HG02571 (cell line): ENCODE measurements around the gene LIN28A.

ENCODE experiments used
- ATAC-seq: cut with Tn5 transposase; IDR thresholded peaks from one replicate; pipeline ENCODE4 v1.9.1; 2021; ENCODE audit warnings: mild to moderate bottlenecking, moderate library complexity; ENCODE audit not compliant: unreplicated experiment

The LIN28A gene

DNA sequence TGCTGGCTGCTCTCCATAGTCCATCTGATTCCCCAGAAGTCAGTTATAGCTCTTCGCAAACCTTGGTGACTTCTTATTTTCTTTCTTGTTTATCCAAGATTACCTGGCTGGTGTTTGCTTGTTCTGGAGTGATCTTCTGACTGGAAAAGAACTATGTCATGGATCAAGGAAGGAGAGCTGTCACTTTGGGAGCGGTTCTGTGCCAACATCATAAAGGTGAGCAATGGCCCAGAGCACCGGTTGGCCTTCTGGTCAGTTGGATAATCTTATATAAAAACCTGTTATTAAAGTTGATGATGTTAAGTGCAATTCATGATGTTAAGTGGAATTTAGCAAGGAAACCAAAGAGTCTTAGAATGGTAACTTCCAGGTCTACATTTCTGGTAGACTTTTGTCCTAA is 22.2 kb downstream of the LIN28A start:
- no peak for ATAC-seq

DNA sequence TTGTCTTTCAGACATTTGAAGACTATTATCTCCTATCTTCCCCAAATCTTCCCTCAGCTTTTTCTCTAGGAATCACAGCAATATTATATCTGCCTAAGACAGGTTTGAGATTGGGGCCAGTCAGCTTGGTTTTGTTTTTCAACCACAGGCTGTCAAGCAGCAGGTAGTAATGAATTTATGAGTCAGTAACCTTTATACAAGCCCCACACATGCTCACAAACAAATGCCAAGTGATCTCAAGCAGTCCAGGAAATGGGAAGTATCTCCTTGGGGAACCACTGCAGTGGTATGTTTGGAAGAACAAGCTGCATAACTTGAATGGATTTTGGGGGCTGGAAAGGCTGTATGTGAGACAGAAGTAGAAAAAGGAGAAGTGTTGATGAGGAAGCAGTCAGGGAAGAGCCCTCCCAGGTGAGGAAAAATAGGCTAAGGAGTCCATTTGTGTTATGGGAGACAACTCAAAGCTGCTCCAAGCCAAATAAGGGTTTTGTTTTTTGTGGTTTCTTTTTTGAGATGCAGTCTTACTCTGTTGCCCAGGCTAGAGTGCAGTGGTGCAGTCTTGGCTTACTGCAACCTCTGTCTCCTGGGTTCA is 23.6 kb downstream of the LIN28A start:
- no peak for ATAC-seq

DNA sequence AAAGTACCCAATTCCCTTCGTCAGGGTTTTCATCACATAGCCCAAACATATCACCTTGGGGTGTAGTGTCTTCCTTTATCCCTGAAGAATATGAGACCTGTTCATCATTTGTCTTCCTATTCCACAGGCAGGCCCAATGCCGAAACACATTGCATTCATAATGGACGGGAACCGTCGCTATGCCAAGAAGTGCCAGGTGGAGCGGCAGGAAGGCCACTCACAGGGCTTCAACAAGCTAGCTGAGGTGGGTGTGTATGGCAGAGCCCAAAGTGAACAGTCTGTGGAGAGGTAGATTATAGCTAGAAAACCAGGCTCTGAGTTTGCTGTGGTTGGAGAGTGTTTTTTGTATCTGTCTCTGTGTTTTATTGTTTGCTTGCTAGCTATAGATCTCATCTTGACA is 27.4 kb downstream of the LIN28A start:
- no peak for ATAC-seq

DNA sequence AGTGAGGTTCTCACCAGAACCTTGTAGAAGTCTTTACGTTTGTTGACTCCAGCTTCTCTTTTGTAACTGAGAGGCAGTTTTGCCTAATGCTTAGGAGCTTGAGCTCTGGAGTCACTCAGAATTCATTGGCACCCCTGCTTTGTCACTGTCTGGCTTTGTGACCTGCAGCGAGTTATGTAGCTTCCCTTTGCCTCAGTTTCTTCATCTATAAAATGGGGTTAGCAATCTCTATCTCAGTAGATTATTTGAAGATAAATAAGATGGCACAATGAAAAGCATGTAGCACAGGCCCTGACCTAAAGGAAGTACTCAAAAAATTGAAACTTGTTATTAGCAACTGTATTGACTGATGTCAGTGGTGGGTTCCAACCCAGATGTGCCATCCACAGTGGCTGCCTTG is 29.6 kb downstream of the LIN28A start:
- no peak for ATAC-seq

DNA sequence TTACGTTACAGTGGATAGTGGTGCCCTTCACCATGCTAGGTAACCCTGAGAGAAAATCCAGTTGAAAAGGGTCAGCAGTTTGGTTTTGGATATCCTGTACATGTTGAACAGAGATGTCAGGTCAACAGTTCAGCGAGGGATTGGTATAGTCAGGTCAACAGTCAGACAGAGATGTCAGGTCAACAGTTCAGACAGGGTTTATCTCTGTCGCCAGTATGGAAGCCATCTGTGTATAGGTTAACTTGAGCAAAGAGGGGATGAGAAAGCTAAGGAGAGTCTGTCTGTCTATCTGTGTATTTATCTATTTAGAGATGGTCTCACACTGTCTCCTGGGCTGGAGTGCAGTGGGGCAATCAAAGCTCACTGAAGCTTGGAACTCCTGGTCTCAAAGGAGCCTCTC is 39.3 kb downstream of the LIN28A start:
- ATAC-seq: no peak

DNA sequence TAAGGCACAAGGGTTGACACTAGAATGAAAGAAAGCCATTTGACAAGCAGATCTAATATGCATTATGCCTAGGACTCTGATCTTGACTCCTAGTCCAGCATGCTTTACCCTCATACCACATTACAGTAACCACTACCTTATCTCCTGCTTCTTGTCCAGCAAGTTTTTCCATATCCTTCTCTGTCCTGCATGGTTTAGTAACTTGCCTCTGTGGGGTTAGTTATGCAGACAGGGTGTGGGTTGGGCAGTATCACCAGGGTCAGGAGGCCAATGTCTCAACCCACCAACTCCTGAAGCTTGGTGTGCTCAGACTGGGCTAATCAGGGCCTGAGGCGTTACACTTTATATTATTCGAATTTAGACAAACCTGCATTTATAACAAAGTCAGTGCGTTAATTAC is 40.3 kb downstream of the LIN28A start:
- no peak for ATAC-seq

DNA sequence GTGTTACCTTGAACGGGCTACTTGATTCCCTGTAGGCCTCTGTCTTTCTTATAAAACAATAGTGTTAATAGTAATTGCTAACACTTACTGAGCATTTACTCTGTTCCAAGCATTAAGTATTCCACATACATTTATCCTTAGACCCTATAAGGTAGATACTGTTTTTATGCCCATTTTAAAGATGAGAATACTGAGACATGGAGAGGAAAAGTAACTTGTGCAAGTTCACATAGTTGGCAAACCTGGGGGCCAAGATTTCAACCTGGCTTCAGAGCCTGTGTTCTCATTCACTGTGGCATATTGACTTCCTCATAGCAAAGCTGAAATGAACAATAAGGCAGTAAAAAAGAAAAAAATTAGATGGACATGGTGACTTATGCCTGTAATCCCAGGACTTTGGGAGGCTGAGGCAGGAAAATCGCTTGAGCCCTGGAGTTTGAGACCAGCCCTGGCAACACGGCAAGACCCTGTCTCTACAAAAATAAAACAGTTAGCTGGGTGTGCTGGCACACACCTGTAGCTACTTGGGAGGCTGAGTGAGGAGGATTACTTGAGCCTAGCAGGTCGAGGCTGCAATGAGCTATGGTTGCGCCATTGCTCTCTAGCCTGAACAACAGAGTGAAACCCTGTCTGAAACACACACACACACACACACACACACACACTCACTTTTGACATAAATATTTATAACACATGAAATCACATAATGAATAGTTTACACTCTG is 42.0 kb downstream of the LIN28A start:
- ATAC-seq: no peak

DNA sequence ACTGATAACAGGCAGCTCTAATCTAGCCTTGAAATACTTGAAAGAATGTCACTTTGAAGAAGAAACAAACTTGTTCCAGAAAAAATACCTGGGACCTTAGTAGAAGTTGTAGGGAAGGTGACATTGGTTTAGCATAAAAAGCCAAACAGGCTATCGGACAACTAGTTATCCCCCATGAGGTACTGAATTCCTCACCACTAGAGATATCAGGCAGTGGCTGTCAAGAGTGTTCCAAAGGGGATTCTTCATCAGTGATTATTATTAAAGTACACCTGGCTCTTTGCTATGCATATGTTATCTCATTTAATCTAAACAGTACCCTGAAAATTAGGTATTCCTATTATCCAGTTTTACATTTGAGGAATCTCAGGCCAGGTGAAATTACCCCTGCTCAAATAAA is 48.5 kb downstream of the LIN28A start:
- no peak for ATAC-seq

DNA sequence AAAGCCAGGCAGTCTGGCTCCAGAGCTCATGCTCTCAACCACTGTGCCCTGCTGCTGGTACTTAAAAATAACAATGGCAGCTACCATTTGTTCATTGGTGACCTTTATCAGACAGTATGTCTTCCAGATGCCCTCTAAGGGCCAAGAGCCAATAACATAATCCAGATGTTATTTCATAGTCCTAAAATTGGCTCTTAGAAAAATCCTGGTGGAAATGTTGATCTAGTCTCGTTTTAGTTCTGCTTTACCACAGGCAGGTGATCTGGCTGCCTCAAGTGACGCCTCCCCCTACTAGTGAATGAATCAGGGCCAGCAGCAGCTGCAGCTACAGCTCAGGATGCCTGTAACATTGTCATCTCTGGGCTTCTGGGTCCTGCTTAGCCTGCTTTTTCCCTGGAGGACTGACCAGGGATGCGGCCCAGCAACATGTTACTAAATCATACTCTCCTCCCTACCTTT is 49.0 kb downstream of the LIN28A start:
- ATAC-seq: no peak

DNA sequence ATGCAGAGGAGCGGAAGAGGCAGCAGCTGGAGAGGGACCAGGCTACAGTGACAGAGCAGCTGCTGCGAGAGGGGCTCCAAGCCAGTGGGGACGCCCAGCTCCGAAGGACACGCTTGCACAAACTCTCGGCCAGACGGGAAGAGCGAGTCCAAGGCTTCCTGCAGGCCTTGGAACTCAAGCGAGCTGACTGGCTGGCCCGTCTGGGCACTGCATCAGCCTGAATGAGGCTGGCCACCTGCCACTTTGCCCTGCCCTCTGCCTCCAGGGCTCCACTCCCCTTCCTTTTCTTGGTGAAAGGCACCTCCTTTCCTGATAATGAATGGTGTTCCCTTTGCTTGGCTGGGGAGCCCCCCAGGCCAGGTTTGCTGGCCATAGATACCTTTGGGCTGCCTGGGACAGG is 58.3 kb downstream of the LIN28A start:
- no peak for ATAC-seq

DNA sequence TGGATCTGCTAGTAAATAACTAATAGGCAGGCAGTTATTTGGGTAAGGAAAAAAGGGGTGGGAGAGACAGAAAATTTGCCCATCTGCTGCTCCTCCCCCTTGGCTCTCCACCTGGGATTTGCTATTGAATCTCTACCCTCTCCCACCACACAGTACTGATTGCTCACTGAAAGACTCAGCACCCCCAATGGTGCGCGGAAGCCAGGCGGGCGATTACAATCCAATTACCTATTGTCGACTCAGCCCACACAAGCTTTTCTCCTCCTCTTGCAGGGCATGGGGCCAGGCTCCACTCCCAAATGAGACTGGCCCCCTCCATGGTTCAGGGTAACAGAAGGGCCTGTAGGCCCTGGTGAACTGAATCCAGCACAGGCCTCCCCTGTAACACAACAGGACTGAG is 58.9 kb downstream of the LIN28A start:
- no peak for ATAC-seq

DNA sequence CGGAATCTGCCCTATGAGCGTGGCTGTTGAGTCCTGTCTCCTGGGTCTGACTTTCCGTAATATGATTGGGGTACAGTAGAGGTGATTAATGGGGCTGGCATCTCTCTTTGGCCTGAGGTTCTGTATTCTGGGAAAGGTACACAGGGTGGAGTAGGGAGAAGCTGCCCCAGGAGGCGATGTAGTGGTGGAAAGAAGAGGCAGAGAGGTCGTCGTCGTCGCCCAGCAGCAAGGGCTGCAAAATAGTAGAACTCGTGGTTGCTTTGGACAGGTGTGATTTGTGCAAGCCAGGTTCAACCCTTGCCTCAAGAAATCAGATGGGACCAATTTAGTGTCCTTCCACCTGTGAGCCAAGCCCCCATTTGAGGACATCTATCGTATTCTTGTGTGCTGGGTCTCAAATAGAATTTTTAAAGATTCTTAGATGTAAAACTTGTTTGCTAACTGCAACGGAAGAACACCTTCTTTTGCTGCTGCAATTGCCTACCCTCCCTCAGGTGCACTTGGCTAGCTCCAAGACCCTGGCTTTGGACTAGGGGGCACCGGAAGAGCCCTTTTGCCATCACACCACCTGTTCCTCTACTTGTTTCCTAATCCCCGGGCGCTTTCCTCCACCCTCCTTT is 60.4 kb downstream of the LIN28A start:
- no peak for ATAC-seq

DNA sequence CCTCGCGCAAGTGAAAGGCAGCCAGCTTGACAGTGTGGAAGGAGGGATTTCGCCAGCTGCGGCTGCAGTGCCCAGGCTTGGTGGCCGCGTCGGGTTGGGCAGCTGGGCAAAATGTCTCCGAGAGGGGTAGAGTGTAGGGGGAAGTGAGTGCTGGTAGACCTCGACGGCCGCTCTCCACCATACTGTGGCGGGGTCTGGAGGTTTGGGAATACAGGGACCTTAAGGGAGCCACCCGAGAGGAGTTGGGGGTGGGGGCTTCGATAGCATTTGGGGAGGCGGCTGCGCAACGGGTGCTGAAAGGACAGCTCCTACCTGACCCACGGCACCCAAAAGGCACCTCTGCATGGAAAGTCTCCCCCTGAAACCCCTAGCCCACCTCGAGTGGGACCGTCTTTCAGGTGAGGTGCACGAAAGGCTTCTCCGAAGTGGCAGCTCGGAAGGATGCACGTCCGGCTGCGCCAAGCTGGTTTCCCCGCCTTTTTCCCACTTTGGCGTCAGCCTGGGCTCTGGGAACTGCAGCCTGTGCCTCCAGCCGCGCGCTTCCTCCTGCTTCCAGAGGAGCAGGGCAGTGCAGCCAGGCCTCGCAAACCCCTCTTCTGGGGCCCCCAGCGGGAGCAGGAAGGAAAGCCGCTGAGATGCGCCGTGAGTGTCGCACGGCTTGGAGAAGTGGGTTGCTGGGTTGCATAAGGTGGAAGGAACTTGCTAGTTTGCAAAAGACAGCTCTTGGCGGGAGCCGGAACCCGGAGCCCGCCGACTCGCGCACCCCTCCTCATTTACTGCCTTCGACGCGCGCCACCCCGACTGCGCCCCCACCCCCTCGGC is 61.1 kb downstream of the LIN28A start:
- ATAC-seq: peak; percentile 6

DNA sequence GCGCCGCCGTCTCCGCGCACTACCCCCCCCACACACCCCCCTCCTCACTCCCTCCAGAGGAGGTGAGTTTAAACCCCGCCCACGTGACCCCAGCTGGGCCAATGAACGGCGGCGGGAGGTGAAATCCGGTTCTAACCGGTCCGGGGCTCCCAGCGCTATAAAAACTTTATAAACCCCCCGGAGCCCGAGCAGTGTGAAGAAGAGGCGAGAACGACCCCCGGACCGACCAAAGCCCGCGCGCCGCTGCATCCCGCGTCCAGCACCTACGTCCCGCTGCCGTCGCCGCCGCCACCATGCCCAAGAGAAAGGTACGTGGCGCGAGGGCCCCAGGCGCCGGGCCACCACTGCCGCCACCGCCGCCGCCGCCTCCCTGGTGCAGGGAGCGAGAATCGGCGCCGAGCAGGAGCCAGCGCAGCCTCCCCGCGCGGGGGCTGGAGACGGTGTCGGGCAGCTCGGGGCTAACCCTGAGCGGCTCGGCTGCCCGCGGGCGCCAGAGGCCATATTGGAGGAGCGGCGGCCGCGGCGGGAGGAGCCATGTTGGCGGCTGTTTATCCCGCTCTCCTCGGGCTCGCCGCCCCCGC is 61.8 kb downstream of the LIN28A start, which contains the start of gene HMGN2:
HMGN2 (plus strand) TSS at position 121 of the 581 bp plus-strand sequence; CDS start at position 294, 173 bp downstream.
- ATAC-seq: peak; percentile 57

DNA sequence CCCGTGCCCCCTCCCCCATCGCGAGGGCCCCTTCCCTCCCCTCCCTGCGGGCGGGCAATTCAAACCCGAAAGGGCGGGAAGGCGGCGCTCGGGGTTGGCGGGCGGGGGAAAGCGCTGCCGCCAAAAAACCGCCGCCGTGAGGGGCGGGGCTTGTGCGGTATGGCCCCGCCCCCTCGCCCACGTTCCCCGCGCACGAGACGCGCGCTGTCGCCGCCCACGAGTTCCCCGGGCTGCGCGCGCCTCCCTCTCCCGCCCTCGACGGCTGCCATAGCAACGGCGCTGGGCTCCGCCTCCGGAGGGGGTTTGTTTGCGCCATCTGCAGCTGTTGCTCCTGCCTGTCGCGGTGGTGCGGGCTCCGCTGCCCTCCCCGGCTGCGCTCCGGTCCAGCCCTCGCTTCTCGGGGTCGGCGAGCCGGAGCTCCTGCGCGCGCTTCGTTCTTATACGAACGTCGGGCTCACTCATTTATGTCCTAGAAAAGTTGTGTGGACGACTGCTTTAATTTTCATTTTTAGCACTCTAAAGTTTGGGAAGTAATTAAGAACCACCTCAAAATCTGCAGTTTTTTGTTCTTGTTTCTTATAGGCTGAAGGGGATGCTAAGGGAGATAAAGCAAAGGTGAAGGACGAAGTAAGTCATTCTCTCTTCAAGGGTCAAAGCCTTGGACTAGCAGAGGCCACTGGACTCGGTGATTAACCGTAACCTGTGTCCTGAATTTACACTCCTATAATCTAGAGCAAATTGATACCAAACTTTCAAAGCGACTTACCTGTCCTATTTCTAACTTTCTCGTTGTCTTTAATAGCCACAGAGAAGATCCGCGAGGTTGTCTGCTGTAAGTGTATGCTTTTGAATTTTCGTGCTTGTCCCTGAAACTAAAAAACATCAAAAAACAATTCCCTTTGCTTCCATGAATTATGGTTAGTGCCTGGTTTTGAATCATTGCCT is 62.6 kb downstream of the LIN28A start:
- peak; percentile 68 for ATAC-seq

DNA sequence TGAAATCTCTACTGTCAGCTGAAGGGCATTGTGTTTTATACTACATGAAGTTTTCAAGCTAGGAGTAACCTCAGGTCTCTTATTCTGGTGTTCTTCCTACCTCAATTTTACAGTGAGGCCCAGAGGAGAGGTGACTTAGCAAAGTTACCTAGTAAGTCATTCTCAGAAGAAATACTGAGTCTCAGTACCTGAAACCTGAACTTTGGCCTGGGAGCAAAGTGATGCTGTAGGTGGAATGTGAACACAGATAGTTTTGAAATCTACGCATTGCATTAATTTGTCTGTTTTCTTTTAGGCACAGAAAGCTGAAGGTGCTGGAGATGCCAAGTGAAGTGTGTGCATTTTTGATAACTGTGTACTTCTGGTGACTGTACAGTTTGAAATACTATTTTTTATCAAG is 64.2 kb downstream of the LIN28A start:
- no peak for ATAC-seq

DNA sequence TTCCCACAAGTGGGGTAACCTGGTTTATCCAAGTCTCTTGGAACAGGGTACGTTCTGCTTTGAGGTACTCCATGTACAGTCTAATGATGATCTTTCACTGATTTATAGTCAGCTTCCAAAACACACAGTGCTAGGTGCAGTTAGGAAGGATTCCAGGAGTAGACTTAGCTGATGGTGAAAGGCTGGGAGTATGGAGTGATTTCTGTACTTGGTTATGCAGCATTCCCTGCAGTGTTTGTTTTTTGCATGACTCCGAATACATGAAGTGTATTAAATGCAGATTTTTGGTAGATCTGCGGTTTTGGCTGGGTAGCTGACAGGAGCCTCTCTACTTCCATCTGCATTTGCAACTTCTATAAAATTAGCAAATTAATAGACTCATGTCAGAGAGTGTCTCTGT is 65.4 kb downstream of the LIN28A start:
- ATAC-seq: no peak

DNA sequence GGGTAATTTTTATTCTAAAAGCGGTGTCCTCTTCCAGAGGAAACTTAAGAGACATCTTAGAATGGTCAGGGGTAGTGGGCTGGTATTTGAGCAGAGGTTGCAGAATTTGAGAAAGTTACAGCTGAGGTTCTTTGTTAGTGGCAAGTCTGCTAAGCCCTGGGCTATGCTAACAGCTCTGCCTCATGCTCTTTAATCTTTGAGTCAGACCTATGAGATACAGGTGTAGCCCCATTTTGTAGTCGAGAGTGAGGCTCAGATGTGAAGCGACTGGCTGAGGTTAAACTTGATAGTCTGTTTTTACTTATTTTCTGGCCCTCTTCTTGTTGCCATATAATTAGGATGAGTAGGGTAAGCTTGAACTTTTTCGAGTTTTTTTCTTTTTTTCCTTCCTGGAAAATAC is 66.3 kb downstream of the LIN28A start:
- no peak for ATAC-seq

DNA sequence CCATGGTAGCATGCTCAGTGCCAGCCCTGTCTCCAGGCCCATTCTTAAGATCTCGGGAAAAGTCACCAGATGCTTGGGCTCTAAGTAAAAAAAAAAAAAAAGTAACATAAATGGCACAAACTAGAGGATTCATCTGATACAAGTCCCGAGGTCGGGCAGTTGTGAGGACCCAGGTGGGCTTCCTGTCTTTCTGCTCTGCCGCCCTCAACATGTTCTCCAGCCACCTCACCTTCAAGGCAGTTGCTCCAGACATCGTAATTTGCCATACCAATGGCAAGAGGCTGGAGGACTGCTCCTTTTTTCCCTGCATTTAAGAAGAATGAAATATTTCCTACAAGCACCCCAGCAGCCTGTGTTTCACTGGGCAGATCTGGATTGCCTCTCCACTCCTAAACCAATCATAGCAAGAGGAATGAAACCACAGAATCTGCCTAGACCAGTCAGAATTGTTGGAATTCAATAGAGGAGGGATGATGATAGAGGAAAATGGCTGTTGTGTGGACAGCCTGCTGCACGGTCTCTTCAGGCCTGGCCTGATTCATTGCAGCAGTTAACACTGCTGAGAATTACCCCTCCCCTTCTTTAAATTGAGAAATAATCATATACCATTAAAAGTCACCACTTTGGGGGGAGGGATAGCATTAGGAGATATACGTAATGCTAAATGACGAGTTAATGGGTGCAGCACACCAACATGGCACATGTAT is 67.0 kb downstream of the LIN28A start:
- ATAC-seq: no peak
